ENCODE data around the gene DND1.
"Not testable (repeated sequence)": the region's sequence is repeated elsewhere in the genome, so short reads cannot be mapped to it uniquely, and the experiment has no call there.

DND1 gene

DNA sequence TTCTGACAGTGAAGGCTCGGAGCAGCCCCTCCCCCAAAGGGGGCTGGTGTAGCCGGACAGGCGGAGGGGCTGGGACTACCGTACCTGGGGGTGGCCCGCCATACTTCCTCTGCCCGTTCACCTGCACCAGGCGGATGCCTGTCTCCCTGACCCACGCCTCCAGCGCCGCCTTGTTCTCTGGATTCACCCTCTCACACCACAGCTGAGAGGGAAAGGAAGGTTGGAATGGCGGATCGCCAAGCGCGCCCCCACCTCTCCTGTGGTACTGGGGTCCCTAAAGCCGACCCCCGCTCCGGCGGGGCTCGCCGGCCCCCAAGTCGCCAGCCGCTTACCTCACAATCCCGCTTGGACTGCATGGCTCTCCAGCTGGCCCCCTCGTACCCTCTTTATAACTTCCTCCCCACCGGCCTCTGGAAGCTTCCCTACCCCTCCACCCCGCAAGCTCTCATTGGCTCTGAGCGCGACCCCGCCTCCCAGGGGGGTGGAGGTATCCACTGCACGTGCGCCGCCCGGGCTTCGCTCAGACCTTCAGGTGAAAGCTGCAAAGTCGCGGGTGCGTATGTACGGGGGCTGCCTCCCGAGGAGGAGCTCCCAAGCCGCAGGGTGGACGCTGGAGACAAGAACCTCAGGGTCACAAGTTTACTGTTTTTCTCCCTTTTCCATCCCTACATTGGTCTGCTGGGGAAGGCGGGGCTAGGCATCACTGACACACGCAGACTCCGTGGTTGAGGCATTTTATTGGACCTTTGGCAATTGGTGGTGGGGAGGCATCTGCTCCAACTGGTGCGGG is at the start of gene DND1:
Gene DND1 (minus strand): TSS at position 390 of the 790 bp plus-strand sequence. CDS start 34 bp downstream, at position 356.
- no peak for DNase-seq

DNA sequence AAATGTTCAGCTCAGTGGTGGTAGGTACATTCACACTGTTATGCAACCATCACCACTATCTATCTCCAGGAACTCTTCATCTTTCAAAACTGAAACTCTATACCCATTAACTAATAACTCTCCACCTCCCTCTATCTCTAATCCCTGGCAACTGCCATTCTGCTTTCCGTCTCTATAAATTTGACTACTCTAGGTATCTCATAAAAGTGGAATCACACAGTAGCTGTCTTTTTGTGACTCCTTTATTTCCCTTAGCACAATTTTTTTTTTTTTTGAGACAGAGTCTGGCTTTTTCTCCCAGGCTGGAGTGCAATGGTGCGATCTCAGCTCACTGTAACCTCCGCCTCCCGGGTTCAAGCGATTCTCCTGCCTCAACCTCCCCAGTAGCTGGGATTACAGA is 48.0 kb upstream of the DND1 start:
- not testable (repeated sequence) for DNase-seq

DNA sequence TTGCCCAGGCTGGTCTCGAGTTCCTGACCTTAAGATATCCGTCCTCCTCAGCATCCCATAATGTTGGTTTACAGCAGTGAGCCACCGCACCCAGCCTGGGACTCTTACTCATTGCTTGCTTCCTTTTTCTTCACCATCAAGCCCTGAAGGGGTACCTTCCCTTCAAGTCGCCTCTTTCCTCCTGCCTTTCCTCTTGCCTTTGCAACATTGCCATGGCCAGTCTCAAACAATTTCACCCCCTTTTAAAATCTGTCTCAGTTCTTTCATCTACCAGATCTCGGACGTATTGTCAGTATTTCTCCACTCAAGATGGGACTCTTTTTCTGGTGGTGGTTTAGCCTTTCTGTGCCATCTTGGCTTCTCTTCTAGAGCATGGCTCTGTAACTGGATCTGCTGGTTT is 47.4 kb upstream of the DND1 start:
- DNase-seq = not testable (repeated sequence)

DNA sequence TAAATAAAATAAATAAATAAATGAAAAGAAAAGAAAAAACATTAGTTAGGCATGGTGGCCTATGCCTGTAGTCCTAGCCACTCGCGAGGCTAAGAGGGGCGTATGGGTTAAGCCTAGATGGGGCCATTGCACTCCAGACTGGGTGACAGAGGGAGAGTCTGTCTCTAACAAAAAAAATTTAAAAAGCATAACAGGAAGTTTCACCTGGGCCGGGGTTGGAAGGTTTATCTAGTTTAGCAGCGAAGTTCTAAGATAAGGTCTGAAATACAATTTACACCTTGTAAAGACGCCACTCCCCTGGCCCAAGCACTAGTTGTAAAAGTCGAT is 44.9 kb upstream of the DND1 start:
- no peak for DNase-seq

GRCh38 chr5:140716238-140716637 is 42.9 kb upstream of the DND1 start:
- DNase-seq = not testable (repeated sequence)

- DNase-seq = no peak
These were observed 40.3 kb upstream of the DND1 start for GRCh38 chr5:140713562-140714094.

DNA sequence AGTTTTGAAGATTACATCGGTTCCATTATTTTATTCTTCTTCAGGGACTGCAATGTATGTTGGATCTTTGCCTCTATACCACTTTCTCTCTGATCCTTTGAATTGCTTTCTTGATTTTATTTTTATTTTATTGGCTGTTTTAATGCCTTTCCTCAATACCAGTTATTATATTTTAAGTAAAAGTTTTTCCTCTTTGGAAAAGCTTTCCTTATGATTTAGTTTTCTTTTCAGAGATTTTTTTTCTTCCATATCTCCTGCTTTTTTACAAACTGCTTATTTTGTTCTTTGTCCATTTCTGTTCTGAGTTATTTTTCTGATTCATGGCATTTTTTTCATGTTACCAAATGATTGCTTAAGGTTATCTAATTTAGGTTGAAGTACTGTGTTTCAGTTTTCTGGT is 38.4 kb upstream of the DND1 start:
- no peak for DNase-seq

GRCh38 chr5:140710899-140711552 is 37.6 kb upstream of the DND1 start:
- peak; percentile 97 for DNase-seq

DNA sequence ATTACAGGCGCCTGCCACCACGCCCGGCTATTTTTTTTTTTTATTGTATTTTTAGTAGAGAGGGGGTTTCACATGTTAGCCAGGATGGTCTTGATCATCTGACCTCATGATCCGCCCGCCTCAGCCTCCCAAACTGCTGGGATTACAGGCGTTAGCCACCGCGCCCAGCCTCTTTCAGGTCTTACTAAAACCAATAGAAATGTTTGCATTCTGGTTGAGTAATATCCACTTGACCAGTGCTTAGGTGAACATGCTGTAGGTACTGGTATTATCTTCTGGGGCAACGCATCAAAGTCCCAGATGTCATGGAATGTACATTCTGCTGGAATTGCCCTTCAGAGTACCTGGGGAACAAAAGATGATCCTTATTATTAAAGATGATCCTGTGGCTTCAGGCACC is 35.4 kb upstream of the DND1 start:
- DNase-seq = not testable (repeated sequence)

GRCh38 chr5:140707812-140708211 is 34.4 kb upstream of the DND1 start:
- DNase-seq = no peak

DNA sequence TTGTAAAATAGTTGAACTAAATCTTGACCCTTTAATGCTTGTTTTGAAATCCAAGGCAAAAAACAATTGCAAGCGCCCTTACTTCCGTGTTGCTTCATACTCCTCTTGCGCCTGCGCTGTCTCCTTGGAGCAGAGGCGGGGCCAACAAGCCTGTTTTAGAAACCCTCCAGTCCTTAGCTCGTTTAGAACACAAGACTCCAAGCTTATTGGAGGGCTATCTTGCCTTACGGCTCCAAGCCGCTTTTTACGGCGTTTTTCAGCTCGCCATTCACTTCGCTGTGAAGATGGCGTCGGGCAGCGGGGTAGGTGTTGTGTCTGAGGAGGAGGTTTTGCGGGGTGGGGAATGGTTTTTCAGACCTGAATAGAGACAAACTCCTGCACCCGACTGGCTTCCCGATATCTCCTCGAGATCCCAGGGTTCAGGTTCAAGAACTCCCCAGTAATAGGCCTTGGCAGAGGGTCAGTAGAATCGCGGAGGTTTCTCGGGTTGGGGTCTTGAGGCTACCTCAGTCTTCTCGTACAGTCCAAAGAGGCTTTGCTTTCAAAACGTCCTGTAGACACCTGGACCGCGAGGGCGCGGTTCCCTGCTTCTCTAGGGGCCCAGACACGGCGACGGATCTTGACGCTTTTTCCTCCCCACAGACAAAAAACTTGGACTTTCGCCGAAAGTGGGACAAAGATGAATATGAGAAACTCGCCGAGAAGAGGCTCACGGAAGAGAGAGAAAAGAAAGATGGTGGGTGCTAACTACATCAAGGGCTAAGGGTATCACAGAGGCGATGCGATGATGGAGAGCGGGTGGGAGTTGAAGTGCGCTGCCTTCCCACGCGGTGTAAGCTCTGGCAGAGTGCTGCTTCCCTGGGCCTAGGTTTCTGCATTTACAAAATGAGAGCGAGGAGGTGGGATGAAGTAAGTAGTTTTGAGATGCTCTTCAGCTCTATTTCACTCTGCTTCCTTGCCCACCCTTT is 27.1 kb upstream of the DND1 start, which contains the start of gene ZMAT2:
Gene ZMAT2 (plus strand): TSS at position 271 of the 968 bp plus-strand sequence. CDS start 14 bp downstream, at position 285.
- DNase-seq = peak; percentile 97

GRCh38 chr5:140696891-140697492 is 23.6 kb upstream of the DND1 start:
- no peak for DNase-seq

DNA sequence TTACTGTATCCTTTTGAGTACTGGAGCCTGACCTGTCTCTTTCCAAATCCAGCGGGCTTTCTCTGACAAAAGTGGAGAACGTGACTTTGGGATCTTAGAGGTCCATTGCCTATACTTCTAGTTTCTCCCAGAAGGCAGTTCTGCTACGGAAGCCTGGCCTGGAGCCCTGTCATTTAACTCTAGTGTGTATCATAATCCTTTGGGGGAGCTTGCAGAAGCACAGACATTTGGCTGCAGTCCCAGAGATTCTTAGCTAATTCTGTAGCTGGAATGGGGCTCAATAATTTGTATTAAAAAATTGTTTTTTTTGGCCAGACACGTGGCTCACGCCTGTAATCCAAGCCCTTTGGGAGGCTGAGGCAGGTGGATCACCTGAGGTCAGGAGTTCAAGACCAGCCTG is 20.9 kb upstream of the DND1 start:
- no peak for DNase-seq

- DNase-seq = peak; percentile 89
These were observed 17.9 kb upstream of the DND1 start, which contains the start of the genes HARS1 and HARS2 for GRCh38 chr5:140690941-140691924. HARS1 (minus strand) TSS chr5:140691370; CDS start chr5:140691304, 66 bp downstream. HARS2 (plus strand) TSS chr5:140691455; CDS start chr5:140691649, 194 bp downstream.

- no peak for DNase-seq
These were observed 17.1 kb upstream of the DND1 start for GRCh38 chr5:140690376-140690932.

- no peak for DNase-seq
These were observed 5.6 kb upstream of the DND1 start for GRCh38 chr5:140678993-140679392.

- DNase-seq = no peak
These were observed 4.6 kb upstream of the DND1 start for GRCh38 chr5:140677947-140678346.

- DNase-seq = no peak
These were observed 1.3 kb upstream of the DND1 start for GRCh38 chr5:140674629-140675028.

DNA sequence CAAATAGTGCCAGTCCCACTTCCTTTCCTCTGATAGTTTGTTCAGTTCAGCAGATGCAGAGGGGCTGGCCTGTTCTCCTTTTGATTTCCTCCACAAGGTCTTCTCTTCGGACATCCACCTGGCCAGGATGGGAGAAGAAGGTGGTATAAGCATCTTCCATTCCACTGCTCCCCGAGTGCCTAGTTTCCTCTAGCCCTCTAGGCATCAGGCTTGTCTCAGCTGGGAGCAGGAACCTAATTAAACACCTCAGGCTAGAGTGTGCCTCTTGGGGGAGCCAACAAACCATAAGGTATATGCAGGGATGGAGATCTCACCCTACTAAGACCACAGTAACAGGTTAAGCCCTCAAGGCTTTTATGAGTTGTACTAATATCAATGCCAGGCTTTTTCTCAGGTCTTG is 835 bp upstream of the DND1 start:
- no peak for DNase-seq

DNA sequence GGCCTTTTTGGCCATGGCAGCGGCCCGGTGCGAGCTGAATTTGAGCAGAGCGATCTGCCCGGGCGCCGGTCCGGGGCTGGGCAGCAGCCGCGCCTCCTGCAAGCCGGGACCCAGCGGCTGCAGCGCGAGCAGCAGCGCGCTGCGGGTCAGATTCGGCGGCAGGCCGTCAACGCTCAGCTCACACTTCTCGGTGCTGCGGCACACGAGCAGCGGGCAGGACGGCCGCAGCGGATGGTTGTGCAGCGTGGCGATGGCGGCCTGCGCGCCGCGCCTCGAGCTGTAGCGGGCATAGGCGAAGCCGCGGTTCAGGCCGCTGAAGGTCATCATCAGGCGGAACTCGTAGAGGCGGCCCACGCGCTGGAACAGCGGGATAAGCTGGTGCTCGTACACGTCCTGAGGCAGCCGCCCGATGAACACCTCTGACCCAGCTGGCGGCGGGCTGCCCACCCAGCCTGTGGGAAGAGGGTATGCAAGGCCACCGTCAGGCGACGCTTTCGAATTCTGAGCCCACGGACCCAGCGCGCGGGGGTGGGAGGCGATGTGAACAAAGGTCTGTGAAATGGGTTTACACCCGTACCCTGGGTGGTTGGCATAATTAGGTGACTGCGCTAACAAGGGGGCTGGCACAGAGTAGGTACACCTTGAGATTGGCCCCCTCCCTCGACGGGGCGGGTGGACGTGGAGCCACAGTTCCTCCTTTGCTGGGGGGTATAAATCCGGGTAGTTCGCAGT is 755 bp downstream of the DND1 start:
- no peak for DNase-seq
